Measurements from ENCODE around the gene SYT15B. TPM values are rescaled to one million over a fixed set of nuclear protein-coding genes. Genes with fewer than 3 reads are reported as not detected.
"Not testable (repeated sequence)": the region's sequence is repeated elsewhere in the genome, so short reads cannot be mapped to it uniquely, and the experiment has no call there.

Gene SYT15B
- not detected in 2 replicates for total RNA-seq

GRCh38 chr10:47763554-47764175 lies at the start of gene SYT15B:
Gene SYT15B, minus strand, starts transcription at chr10:47763592. Its CDS starts 952 bp downstream, at chr10:47762640.
- H3K36me3 ChIP-seq (ENCODE audit: control insufficient read depth, insufficient read depth, low read length); FAIRE-seq; DNase-seq (ENCODE audit: low read depth); H3K27me3 ChIP-seq (ENCODE audit: control insufficient read depth, insufficient read depth, low read length); H3K4me3 ChIP-seq (ENCODE audit: low read depth, low read length): not testable (repeated sequence)

GRCh38 chr10:47779590-47779989 lies 16.2 kb upstream of the SYT15B start:
- not testable (repeated sequence) for FAIRE-seq; H3K4me3 ChIP-seq (ENCODE audit: low read depth, low read length); H3K36me3 ChIP-seq (ENCODE audit: control insufficient read depth, insufficient read depth, low read length); DNase-seq (ENCODE audit: low read depth); H3K27me3 ChIP-seq (ENCODE audit: control insufficient read depth, insufficient read depth, low read length)

- peak; percentile 69 for DNase-seq (ENCODE audit: low read depth)
- FAIRE-seq; H3K27me3 ChIP-seq (ENCODE audit: control insufficient read depth, insufficient read depth, low read length); H3K4me3 ChIP-seq (ENCODE audit: low read depth, low read length); H3K36me3 ChIP-seq (ENCODE audit: control insufficient read depth, insufficient read depth, low read length): not testable (repeated sequence)
- peak; percentile 66 for TF ChIP-seq CTCF (IDR thresholded peaks at IDR 0.05; ENCODE audit: insufficient read depth, low read length, severe bottlenecking)
These were observed 12.2 kb upstream of the SYT15B start for GRCh38 chr10:47775361-47776231.

GRCh38 chr10:47770745-47771144 lies 7.4 kb upstream of the SYT15B start:
- not testable (repeated sequence) for DNase-seq (ENCODE audit: low read depth); H3K36me3 ChIP-seq (ENCODE audit: control insufficient read depth, insufficient read depth, low read length); FAIRE-seq; H3K27me3 ChIP-seq (ENCODE audit: control insufficient read depth, insufficient read depth, low read length); H3K4me3 ChIP-seq (ENCODE audit: low read depth, low read length)

GRCh38 chr10:47768578-47769115 lies 5.3 kb upstream of the SYT15B start:
- not testable (repeated sequence) for H3K36me3 ChIP-seq (ENCODE audit: control insufficient read depth, insufficient read depth, low read length); DNase-seq (ENCODE audit: low read depth); H3K4me3 ChIP-seq (ENCODE audit: low read depth, low read length); H3K27me3 ChIP-seq (ENCODE audit: control insufficient read depth, insufficient read depth, low read length); FAIRE-seq

- not testable (repeated sequence) for FAIRE-seq
These were observed 4.7 kb upstream of the SYT15B start for GRCh38 chr10:47768085-47768484.

GRCh38 chr10:47767236-47767635 lies 3.8 kb upstream of the SYT15B start:
- not testable (repeated sequence) for H3K27me3 ChIP-seq (ENCODE audit: control insufficient read depth, insufficient read depth, low read length); H3K36me3 ChIP-seq (ENCODE audit: control insufficient read depth, insufficient read depth, low read length); H3K4me3 ChIP-seq (ENCODE audit: low read depth, low read length); DNase-seq (ENCODE audit: low read depth); FAIRE-seq

More at GRCh38 chr10:47768085-47768484, 4.7 kb upstream of the SYT15B start:
- DNase-seq (ENCODE audit: low read depth) = peak; percentile 8
- not testable (repeated sequence) for H3K27me3 ChIP-seq (ENCODE audit: control insufficient read depth, insufficient read depth, low read length); H3K4me3 ChIP-seq (ENCODE audit: low read depth, low read length); H3K36me3 ChIP-seq (ENCODE audit: control insufficient read depth, insufficient read depth, low read length)

GRCh38 chr10:47765232-47765631 lies 1.8 kb upstream of the SYT15B start:
- H3K36me3 ChIP-seq (ENCODE audit: control insufficient read depth, insufficient read depth, low read length); H3K4me3 ChIP-seq (ENCODE audit: low read depth, low read length); H3K27me3 ChIP-seq (ENCODE audit: control insufficient read depth, insufficient read depth, low read length); DNase-seq (ENCODE audit: low read depth); FAIRE-seq: not testable (repeated sequence)

GRCh38 chr10:47762674-47763553 lies 478 bp downstream of the SYT15B start:
- not testable (repeated sequence) for FAIRE-seq; H3K27me3 ChIP-seq (ENCODE audit: control insufficient read depth, insufficient read depth, low read length); DNase-seq (ENCODE audit: low read depth); H3K4me3 ChIP-seq (ENCODE audit: low read depth, low read length); H3K36me3 ChIP-seq (ENCODE audit: control insufficient read depth, insufficient read depth, low read length)

GRCh38 chr10:47758855-47759254 lies 4.5 kb downstream of the SYT15B start:
- DNase-seq (ENCODE audit: low read depth); H3K27me3 ChIP-seq (ENCODE audit: control insufficient read depth, insufficient read depth, low read length); H3K36me3 ChIP-seq (ENCODE audit: control insufficient read depth, insufficient read depth, low read length); FAIRE-seq; H3K4me3 ChIP-seq (ENCODE audit: low read depth, low read length): not testable (repeated sequence)

- not testable (repeated sequence) for H3K27me3 ChIP-seq (ENCODE audit: control insufficient read depth, insufficient read depth, low read length); H3K36me3 ChIP-seq (ENCODE audit: control insufficient read depth, insufficient read depth, low read length); DNase-seq (ENCODE audit: low read depth); FAIRE-seq; H3K4me3 ChIP-seq (ENCODE audit: low read depth, low read length)
These were observed 7.2 kb downstream of the SYT15B start for GRCh38 chr10:47756169-47756568.

- H3K36me3 ChIP-seq (ENCODE audit: control insufficient read depth, insufficient read depth, low read length); DNase-seq (ENCODE audit: low read depth); H3K4me3 ChIP-seq (ENCODE audit: low read depth, low read length); FAIRE-seq; H3K27me3 ChIP-seq (ENCODE audit: control insufficient read depth, insufficient read depth, low read length): not testable (repeated sequence)
These were observed 9.5 kb downstream of the SYT15B start for GRCh38 chr10:47753871-47754270.
